VCaP (cell line): ENCODE data around the gene HYPK.
"Not testable (repeated sequence)": the region's sequence is repeated elsewhere in the genome, so short reads cannot be mapped to it uniquely, and the experiment has no call there.

Experiments used
- H3K27ac ChIP-seq: fragments of 450-650 bp; 2 replicates; pipeline ENCODE4 v1.5.1; 2017
- CTCF ChIP-seq: fragments of 450-650 bp; conservative IDR thresholded peaks from 2 replicates; pipeline ENCODE4 v1.5.1; 2017; ENCODE audit warnings: mild to moderate bottlenecking, moderate library complexity

HYPK gene

GRCh38 chr15:43799209-43799944, 1.0 kb upstream of the HYPK start:
- no peak for TF ChIP-seq CTCF
- peak overlapping the region; percentile 93 for H3K27ac ChIP-seq

- no peak for TF ChIP-seq CTCF
- peak within 1 kb of the TSS; percentile 93 for H3K27ac ChIP-seq
Measured at GRCh38 chr15:43799945-43800285, 484 bp upstream of the HYPK start, which contains the start of gene SERINC4. Gene SERINC4, minus strand, starts transcription at chr15:43800220. Its CDS starts 234 bp downstream, at chr15:43799986.

DNA sequence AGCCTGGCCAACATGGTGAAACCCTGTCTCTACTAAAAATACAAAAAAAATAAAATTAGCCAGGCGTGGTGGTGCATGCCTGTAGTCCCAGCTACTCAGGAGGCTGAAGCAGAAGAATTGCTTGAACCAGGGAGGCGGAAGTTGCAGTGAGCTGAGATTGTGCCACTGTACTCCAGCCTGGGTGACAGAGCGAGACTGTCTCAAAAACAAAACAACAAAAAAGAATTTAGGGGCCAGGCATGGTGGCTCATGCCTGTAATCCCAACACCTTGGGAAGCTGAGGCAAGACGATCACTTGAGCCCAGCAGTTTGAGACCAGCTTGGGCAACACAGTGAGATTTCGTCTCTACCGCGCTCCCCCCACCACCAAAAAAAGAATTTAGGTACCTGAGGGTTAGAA, 2.3 kb downstream of the HYPK start:
- H3K27ac ChIP-seq, result not testable (repeated sequence)

- H3K27ac ChIP-seq, result peak overlapping the region; percentile 88
- no peak for TF ChIP-seq CTCF
Measured at GRCh38 chr15:43808435-43808950, 8.1 kb downstream of the HYPK start.

GRCh38 chr15:43808960-43809678, 8.7 kb downstream of the HYPK start:
- H3K27ac ChIP-seq, result peak overlapping the region; percentile 88
- no peak for TF ChIP-seq CTCF

GRCh38 chr15:43815064-43815463, 14.7 kb downstream of the HYPK start:
- H3K27ac ChIP-seq, result not testable (repeated sequence)

- no peak overlapping the region for H3K27ac ChIP-seq
- no peak for TF ChIP-seq CTCF
Measured at GRCh38 chr15:43821505-43821904, 21.1 kb downstream of the HYPK start.

- peak within 1 kb of the TSS; percentile 85 for H3K27ac ChIP-seq
- no peak for TF ChIP-seq CTCF
Measured at GRCh38 chr15:43824302-43825246, 24.2 kb downstream of the HYPK start, which contains the start of gene MFAP1. Gene MFAP1, minus strand, starts transcription at chr15:43824690. Its CDS starts 121 bp downstream, at chr15:43824569.

DNA sequence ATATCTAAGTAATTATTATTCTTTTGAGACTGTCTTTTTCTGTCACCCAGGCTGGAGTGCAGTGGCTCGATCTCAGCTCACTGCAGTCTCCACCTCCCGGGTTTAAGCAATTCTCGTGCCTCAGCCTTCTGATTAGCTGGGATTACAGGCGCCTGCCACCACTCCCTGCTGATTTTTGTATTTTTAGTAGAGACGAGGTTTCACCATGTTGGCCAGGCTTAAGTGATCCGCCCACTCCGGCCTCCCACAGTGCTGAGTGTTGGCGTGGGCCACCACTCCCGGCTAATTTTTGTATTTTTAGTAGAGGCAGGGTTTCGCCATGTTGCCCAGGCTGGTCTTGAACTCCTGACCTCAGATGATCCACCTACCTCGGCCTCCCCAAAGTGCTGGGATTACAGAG, 24.9 kb downstream of the HYPK start:
- peak overlapping the region; percentile 85; the same call in 1 of the 2 replicates for H3K27ac ChIP-seq
